Spleen (tissue), 7 donors: ENCODE measurements around the gene PRSS38.

Experiments
- CTCF ChIP-seq, 11 experiments: fragments of 200-600 bp in 7 of 11; fragments of 450-650 bp in 4 of 11; sonication (generic) in 4 of 11; IDR thresholded peaks in 8 of 11; conservative IDR thresholded peaks in 3 of 11; 1 replicate in 7 of 11; 2 replicates in 4 of 11; pipeline versions ENCODE4 v1.4.0 to v1.8.0; 2016 to 2021; ENCODE audit warnings: antibody characterized with exemption in 11 of 11, inconsistent platforms in 4 of 11, mild to moderate bottlenecking in 1 of 11
- POLR2AphosphoS5 ChIP-seq, 3 donors: sonication (generic); formaldehyde crosslinking; IDR thresholded peaks; one replicate each; pipeline ENCODE4 v1.5.1; 2017; ENCODE audit warnings: antibody characterized with exemption in 3 of 3
- donor health status: DM: no; HTN: no; CAD: no; lungs with moderate emphysema.
- donor health status: DM: no; HTN: no; CAD: no.
- donor health status: DM: no; HTN: no; CAD: no.

GRCh38 chr1:227816750-227817446 lies 1.4 kb downstream of the PRSS38 start:
- TF ChIP-seq POLR2AphosphoS5 (IDR thresholded peaks at IDR 0.05) (no peak), CTCF (IDR thresholded peaks at IDR 0.05 in 8 of 11, conservative IDR thresholded peaks at IDR 0.05 in 3 of 11) (no peak)
